ENCODE results near the gene SVIL.

Gene SVIL

GRCh38 chr10:29438271-29438670 lies 196.5 kb downstream of the SVIL start:
- Histone ChIP-seq H3K4me1 (ENCODE audit: control insufficient read depth in 1 of 2, insufficient read depth in 1 of 2, low read depth in 1 of 2, low read length in 1 of 2) (no peaks in the 10 kb centered on the region), H3K27ac (no peak overlapping the region), H3K9me3 (peaks cover 13% of the 10 kb centered on the region), H3K27me3 (no peaks in the 10 kb centered on the region), H3K4me3 (ENCODE audit: low read depth in 1 of 2, low read length in 1 of 2) (no peak overlapping the region), H3K36me3 (no peaks in the 10 kb centered on the region)
- no peak for TF ChIP-seq CTCF (IDR thresholded peaks at IDR 0.05)

- H3K4me3 ChIP-seq (ENCODE audit: low read depth in 1 of 2, low read length in 1 of 2): no peak overlapping the region
- no peak for TF ChIP-seq CTCF (IDR thresholded peaks at IDR 0.05)
- no peak overlapping the region for H3K27ac ChIP-seq
Measured at GRCh38 chr10:29437871-29438270, 196.9 kb downstream of the SVIL start.

DNA sequence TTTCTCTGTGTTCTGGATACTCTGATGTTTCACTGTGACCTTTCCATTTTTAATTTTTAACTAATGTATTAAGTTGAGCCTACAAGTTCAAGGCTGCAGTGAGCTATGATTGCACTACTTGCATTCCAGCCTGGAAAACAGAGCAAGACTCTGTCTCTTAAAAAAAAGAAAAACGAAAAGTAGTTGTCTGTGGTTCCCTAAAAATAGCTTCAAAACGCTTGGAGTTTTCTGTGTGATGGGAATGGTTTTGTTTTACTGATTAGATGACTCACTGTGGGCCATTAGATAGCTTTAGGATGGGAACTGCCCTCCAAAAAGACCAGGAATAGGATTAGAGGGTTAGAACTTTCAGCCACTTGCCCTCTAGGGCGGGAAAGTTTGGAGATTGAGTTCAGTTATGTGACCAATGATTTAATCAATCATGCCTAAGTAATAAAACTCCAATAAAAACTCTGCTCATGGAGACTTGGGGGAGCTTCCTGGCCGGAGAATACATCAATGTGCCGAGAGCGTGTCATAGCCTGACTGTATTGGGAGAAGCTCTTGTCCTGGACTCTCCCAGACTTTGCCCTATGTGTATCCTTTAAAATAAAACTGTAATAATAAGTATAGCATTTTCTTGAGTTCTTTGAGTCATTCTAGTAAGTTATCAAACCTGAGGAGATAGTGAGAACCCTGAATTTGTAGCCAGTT lies 198.8 kb downstream of the SVIL start:
- Histone ChIP-seq H3K4me1 (ENCODE audit: control insufficient read depth in 1 of 2, insufficient read depth in 1 of 2, low read depth in 1 of 2, low read length in 1 of 2) (no peaks in the 10 kb centered on the region), H3K36me3 (no peaks in the 10 kb centered on the region), H3K27me3 (no peaks in the 10 kb centered on the region), H3K9me3 (peaks cover 13% of the 10 kb centered on the region), H3K4me3 (ENCODE audit: low read depth in 1 of 2, low read length in 1 of 2) (no peak overlapping the region), H3K27ac (no peak overlapping the region)
- no peak for TF ChIP-seq CTCF (IDR thresholded peaks at IDR 0.05)

More at GRCh38 chr10:29437871-29438270, 196.9 kb downstream of the SVIL start:
- Histone ChIP-seq H3K9me3 (peaks cover 13% of the 10 kb centered on the region), H3K27me3 (no peaks in the 10 kb centered on the region), H3K36me3 (no peaks in the 10 kb centered on the region), H3K4me1 (ENCODE audit: control insufficient read depth in 1 of 2, insufficient read depth in 1 of 2, low read depth in 1 of 2, low read length in 1 of 2) (no peaks in the 10 kb centered on the region)

DNA sequence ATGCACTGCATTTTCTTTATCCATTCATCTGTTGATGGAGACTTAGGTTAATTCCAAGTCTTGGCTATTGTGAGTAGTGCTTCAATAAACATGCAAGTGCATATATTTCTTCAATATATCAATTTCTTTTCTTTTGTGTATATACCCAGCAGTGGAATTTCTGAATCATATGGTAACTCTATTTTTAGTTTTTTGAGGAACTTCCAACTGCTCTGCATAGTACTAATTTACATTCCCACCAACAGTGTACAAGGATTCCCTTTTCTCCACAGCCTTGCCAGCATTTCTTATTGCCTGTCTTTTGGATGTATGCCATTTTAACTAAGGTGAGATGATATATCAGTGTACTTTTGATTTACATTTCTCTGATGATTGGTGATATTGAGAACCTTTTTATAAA lies 200.7 kb downstream of the SVIL start:
- Histone ChIP-seq H3K9me3 (peaks cover 9% of the 10 kb centered on the region), H3K4me1 (ENCODE audit: control insufficient read depth in 1 of 2, insufficient read depth in 1 of 2, low read depth in 1 of 2, low read length in 1 of 2) (no peaks in the 10 kb centered on the region), H3K36me3 (no peaks in the 10 kb centered on the region), H3K4me3 (ENCODE audit: low read depth in 1 of 2, low read length in 1 of 2) (no peak overlapping the region), H3K27ac (no peak overlapping the region), H3K27me3 (no peaks in the 10 kb centered on the region)
- TF ChIP-seq CTCF (IDR thresholded peaks at IDR 0.05): no peak

GRCh38 chr10:29431711-29432110 lies 203.1 kb downstream of the SVIL start:
- Histone ChIP-seq H3K27me3 (no peaks in the 10 kb centered on the region), H3K4me3 (ENCODE audit: low read depth in 1 of 2, low read length in 1 of 2) (no peak overlapping the region), H3K27ac (no peak overlapping the region), H3K4me1 (ENCODE audit: control insufficient read depth in 1 of 2, insufficient read depth in 1 of 2, low read depth in 1 of 2, low read length in 1 of 2) (no peaks in the 10 kb centered on the region), H3K36me3 (peaks cover 3% of the 10 kb centered on the region), H3K9me3 (no peaks in the 10 kb centered on the region)
- TF ChIP-seq CTCF (IDR thresholded peaks at IDR 0.05): no peak
